ENCODE results near the gene TBC1D17.

- TF ChIP-seq CTCF (conservative IDR thresholded peaks at IDR 0.05; ENCODE audit: low read depth, low read length) (peak; percentile 50), EZH2 (IDR thresholded peaks at IDR 0.05; ENCODE audit: borderline replicate concordance, low read depth, low read length, poor library complexity, severe bottlenecking) (no peak)
Observed at GRCh38 chr19:49912965-49913685, 35.6 kb downstream of the TBC1D17 start.
